H1 (cell line): ENCODE measurements around the gene CCDC14.

Source experiments
- CTCF ChIP-seq, 3 experiments: IDR thresholded peaks; 1 replicate in 2 of 3; 2 replicates in 1 of 3; pipeline versions ENCODE4 v1.5.1 to v1.6.1; 2011; ENCODE audit warnings: low read length in 3 of 3, mild to moderate bottlenecking in 3 of 3, inconsistent platforms in 2 of 3, low read depth in 1 of 3, moderate library complexity in 1 of 3; ENCODE audit not compliant: insufficient read depth in 1 of 3; ENCODE audit errors: control extremely low read depth in 1 of 3
- KDM1A ChIP-seq: fragments of 200-600, 300-600 bp; sonication (generic); IDR thresholded peaks from 2 replicates; pipeline ENCODE4 v1.7.1; 2016; ENCODE audit warnings: mild to moderate bottlenecking, low read length, borderline replicate concordance
- POLR2A ChIP-seq, 2 experiments: IDR thresholded peaks; 1 replicate in 1 of 2; 2 replicates in 1 of 2; pipeline ENCODE4 v1.6.1; 2011; ENCODE audit warnings: low read depth in 2 of 2, low read length in 2 of 2, mild to moderate bottlenecking in 2 of 2; ENCODE audit errors: control extremely low read depth in 1 of 2
- POLR2AphosphoS5 ChIP-seq: IDR thresholded peaks from 2 replicates; pipeline ENCODE4 v1.6.1; 2011; ENCODE audit warnings: low read depth, low read length
- SIN3A ChIP-seq, 2 experiments: IDR thresholded peaks in 1 of 2; conservative IDR thresholded peaks in 1 of 2; 2 replicates each; pipeline ENCODE4 v1.6.1; 2011 to 2012; ENCODE audit warnings: low read length in 2 of 2, improper control_type of control experiment in 1 of 2, low read depth in 1 of 2, mild to moderate bottlenecking in 1 of 2

GRCh38 chr3:123986427-123986826 is 25.4 kb upstream of the CCDC14 start:
- TF ChIP-seq POLR2AphosphoS5 (no peak), POLR2A (IDR thresholded peaks at IDR 0.05; ENCODE audit: control extremely low read depth in 1 of 2, low read depth in 2 of 2, low read length in 2 of 2) (no peak), SIN3A (conservative IDR thresholded peaks at IDR 0.05 in 1 of 2, IDR thresholded peaks at IDR 0.05 in 1 of 2; ENCODE audit: low read depth in 1 of 2, low read length in 2 of 2) (no peak), CTCF (IDR thresholded peaks at IDR 0.05; ENCODE audit: control extremely low read depth in 1 of 3, insufficient read depth in 1 of 3, low read depth in 1 of 3, low read length in 3 of 3) (no peak), KDM1A (no peak)
